Liver (tissue), 3 donors: ENCODE results near the gene DIDO1.

Experiments used
- ATF3 ChIP-seq: IDR thresholded peaks from 2 replicates; pipeline ENCODE4 v1.6.1; 2016; ENCODE audit warnings: antibody characterized with exemption
- GABPA ChIP-seq, 2 donors: IDR thresholded peaks in 1 of 2; conservative IDR thresholded peaks in 1 of 2; 2 replicates each; pipeline ENCODE4 v1.6.1; 2016; ENCODE audit warnings: antibody characterized with exemption in 2 of 2, mild to moderate bottlenecking in 1 of 2, moderate library complexity in 1 of 2
- HNF4G ChIP-seq: IDR thresholded peaks from 2 replicates; pipeline ENCODE4 v1.6.1; 2016; ENCODE audit warnings: antibody characterized with exemption
- MAX ChIP-seq: IDR thresholded peaks from 2 replicates; pipeline ENCODE4 v1.6.1; 2016; ENCODE audit warnings: antibody characterized with exemption
- RAD21 ChIP-seq, 2 donors: IDR thresholded peaks; 2 replicates each; pipeline ENCODE4 v1.6.1; 2016; ENCODE audit warnings: antibody characterized with exemption in 2 of 2, mild to moderate bottlenecking in 2 of 2
- REST ChIP-seq: IDR thresholded peaks from 2 replicates; pipeline ENCODE4 v1.6.1; 2016; ENCODE audit warnings: antibody characterized with exemption, mild to moderate bottlenecking
- SP1 ChIP-seq: IDR thresholded peaks from 2 replicates; pipeline ENCODE4 v1.6.1; 2018; ENCODE audit warnings: antibody characterized with exemption, mild to moderate bottlenecking
- TAF1 ChIP-seq: conservative IDR thresholded peaks from 2 replicates; pipeline ENCODE4 v1.6.1; 2016; ENCODE audit warnings: antibody characterized with exemption, mild to moderate bottlenecking
- YY1 ChIP-seq: IDR thresholded peaks from 2 replicates; pipeline ENCODE4 v1.6.1; 2016; ENCODE audit warnings: antibody characterized with exemption, mild to moderate bottlenecking
- TF ChIP-seq, protein P1 (sequence below): fragments of 150-350 bp; IDR thresholded peaks from 2 replicates; pipeline ENCODE4 v1.5.1; 2017; ENCODE audit warnings: improper control_type of control experiment, low read depth, low read length; ENCODE audit not compliant: missing input control
- TF ChIP-seq, protein P2 (sequence below): IDR thresholded peaks from 2 replicates; pipeline ENCODE4 v1.6.1; 2016; ENCODE audit warnings: antibody characterized with exemption
- donor health status: healthy.
- donor health status: healthy.

- TF ChIP-seq ATF3 = no peak
- TF ChIP-seq, protein P1, sequence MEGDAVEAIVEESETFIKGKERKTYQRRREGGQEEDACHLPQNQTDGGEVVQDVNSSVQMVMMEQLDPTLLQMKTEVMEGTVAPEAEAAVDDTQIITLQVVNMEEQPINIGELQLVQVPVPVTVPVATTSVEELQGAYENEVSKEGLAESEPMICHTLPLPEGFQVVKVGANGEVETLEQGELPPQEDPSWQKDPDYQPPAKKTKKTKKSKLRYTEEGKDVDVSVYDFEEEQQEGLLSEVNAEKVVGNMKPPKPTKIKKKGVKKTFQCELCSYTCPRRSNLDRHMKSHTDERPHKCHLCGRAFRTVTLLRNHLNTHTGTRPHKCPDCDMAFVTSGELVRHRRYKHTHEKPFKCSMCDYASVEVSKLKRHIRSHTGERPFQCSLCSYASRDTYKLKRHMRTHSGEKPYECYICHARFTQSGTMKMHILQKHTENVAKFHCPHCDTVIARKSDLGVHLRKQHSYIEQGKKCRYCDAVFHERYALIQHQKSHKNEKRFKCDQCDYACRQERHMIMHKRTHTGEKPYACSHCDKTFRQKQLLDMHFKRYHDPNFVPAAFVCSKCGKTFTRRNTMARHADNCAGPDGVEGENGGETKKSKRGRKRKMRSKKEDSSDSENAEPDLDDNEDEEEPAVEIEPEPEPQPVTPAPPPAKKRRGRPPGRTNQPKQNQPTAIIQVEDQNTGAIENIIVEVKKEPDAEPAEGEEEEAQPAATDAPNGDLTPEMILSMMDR = peak; percentile 96
- no peak for TF ChIP-seq REST
- TF ChIP-seq GABPA (IDR thresholded peaks at IDR 0.05 in 1 of 2, conservative IDR thresholded peaks at IDR 0.05 in 1 of 2) = no peak
- TF ChIP-seq MAX = no peak
- TF ChIP-seq, protein P2, sequence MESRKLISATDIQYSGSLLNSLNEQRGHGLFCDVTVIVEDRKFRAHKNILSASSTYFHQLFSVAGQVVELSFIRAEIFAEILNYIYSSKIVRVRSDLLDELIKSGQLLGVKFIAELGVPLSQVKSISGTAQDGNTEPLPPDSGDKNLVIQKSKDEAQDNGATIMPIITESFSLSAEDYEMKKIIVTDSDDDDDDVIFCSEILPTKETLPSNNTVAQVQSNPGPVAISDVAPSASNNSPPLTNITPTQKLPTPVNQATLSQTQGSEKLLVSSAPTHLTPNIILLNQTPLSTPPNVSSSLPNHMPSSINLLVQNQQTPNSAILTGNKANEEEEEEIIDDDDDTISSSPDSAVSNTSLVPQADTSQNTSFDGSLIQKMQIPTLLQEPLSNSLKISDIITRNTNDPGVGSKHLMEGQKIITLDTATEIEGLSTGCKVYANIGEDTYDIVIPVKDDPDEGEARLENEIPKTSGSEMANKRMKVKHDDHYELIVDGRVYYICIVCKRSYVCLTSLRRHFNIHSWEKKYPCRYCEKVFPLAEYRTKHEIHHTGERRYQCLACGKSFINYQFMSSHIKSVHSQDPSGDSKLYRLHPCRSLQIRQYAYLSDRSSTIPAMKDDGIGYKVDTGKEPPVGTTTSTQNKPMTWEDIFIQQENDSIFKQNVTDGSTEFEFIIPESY = no peak
- TF ChIP-seq HNF4G = no peak
- no peak for TF ChIP-seq YY1
- TF ChIP-seq TAF1 = no peak
- peak; percentile 95 to 96 for TF ChIP-seq RAD21 (IDR thresholded peaks at IDR 0.05)
- no peak for TF ChIP-seq SP1
These were observed 26.1 kb downstream of the DIDO1 start for GRCh38 chr20:62900052-62900691.
